Endometrial microvascular endothelial cells (primary cell): ENCODE measurements around the gene NDFIP1. TPM values are rescaled to one million over a fixed set of nuclear protein-coding genes. Genes with fewer than 3 reads are reported as not detected.

Experiments used
- in situ Hi-C: cut with HindIII; loops from 2 replicates; pipeline ENCODE4 v1.10.0; 2017; ENCODE audit warnings: low sequenced_read_pairs, low pct_unique_long_range_greater_than_20kb; ENCODE audit errors: inconsistent ontology term
- total RNA-seq: library from RNA; depleted of rRNA; stranded (reverse); fragments of >200 nt; gene quantifications from one replicate; pipeline ENCODE4 v1.2.3, GENCODE V29; 2015; ENCODE audit errors: inconsistent ontology term

The NDFIP1 gene
- total RNA-seq, 1 donor from 2014 or later: 62.1 TPM

- in situ Hi-C loops: loop anchor here (25.0 kb wide), 2 partner anchors 133 to 458 kb away; partner anchors contain the start of genes ARAP3 and GNPDA1
Observed at GRCh38 chr5:142145106-142145900, 36.7 kb downstream of the NDFIP1 start.

GRCh38 chr5:142149363-142149762, 40.8 kb downstream of the NDFIP1 start:
- in situ Hi-C loops: loop anchor here (25.0 kb wide), 2 partner anchors 137 to 462 kb away; partner anchors contain the start of genes ARAP3 and GNPDA1

GRCh38 chr5:142150431-142150830, 41.9 kb downstream of the NDFIP1 start:
- in situ Hi-C loops: loop anchor here (5.0 kb wide), 1 partner anchor 397 kb away; no protein-coding TSS in a partner anchor

GRCh38 chr5:142151436-142152383, 43.1 kb downstream of the NDFIP1 start:
- in situ Hi-C loops: loop anchor here (5.0 kb wide), 1 partner anchor 396 kb away; no protein-coding TSS in a partner anchor

GRCh38 chr5:142152384-142152732, 43.8 kb downstream of the NDFIP1 start:
- in situ Hi-C loops: loop anchor here (5.0 kb wide), 1 partner anchor 395 kb away; no protein-coding TSS in a partner anchor

GRCh38 chr5:142153674-142154448, 45.3 kb downstream of the NDFIP1 start:
- in situ Hi-C loops: loop anchor here (5.0 kb wide), 1 partner anchor 393 kb away; no protein-coding TSS in a partner anchor

- in situ Hi-C loops: loop anchor here (5.0 kb wide), 1 partner anchor 393 kb away; no protein-coding TSS in a partner anchor
Observed at GRCh38 chr5:142154449-142154841, 45.9 kb downstream of the NDFIP1 start.

GRCh38 chr5:142156839-142157463, 48.4 kb downstream of the NDFIP1 start:
- in situ Hi-C loops: no loop called here

- in situ Hi-C loops: no loop called here
Observed at GRCh38 chr5:142159354-142159753, 50.8 kb downstream of the NDFIP1 start.

- in situ Hi-C loops: no loop called here
Observed at GRCh38 chr5:142164315-142164714, 55.7 kb downstream of the NDFIP1 start.

- in situ Hi-C loops: no loop called here
Observed at GRCh38 chr5:142166754-142167153, 58.2 kb downstream of the NDFIP1 start.

- in situ Hi-C loops: no loop called here
Observed at GRCh38 chr5:142167458-142167857, 58.9 kb downstream of the NDFIP1 start.

- in situ Hi-C loops: no loop called here
Observed at GRCh38 chr5:142168365-142168764, 59.8 kb downstream of the NDFIP1 start.

- in situ Hi-C loops: no loop called here
Observed at GRCh38 chr5:142170254-142170953, 61.8 kb downstream of the NDFIP1 start.

GRCh38 chr5:142171270-142171669, 62.7 kb downstream of the NDFIP1 start:
- in situ Hi-C loops: no loop called here

GRCh38 chr5:142175039-142175438, 66.5 kb downstream of the NDFIP1 start:
- in situ Hi-C loops: no loop called here

- in situ Hi-C loops: no loop called here
Observed at GRCh38 chr5:142175461-142176142, 67.0 kb downstream of the NDFIP1 start.
